ENCODE data around the gene CACNA2D3. TPM values are rescaled to one million over a fixed set of nuclear protein-coding genes. Genes with fewer than 3 reads are reported as not detected.

Gene CACNA2D3
- total RNA-seq, 1 donor from 2014 or later: 0.70 TPM

GRCh38 chr3:54891540-54891897 is 769.2 kb downstream of the CACNA2D3 start:
- Mint-ChIP-seq H3K27ac (ENCODE audit: unreplicated experiment) (peak overlapping the region; percentile 67), H3K9me3 (ENCODE audit: unreplicated experiment) (no peaks in the 10 kb centered on the region), H3K27me3 (ENCODE audit: low read depth, unreplicated experiment) (peaks cover 2% of the 10 kb centered on the region), H3K4me1 (ENCODE audit: low read depth, unreplicated experiment) (peaks cover 25% of the 10 kb centered on the region), H3K4me3 (ENCODE audit: unreplicated experiment) (peak overlapping the region; percentile 29), H3K36me3 (ENCODE audit: low read depth, unreplicated experiment) (no peaks in the 10 kb centered on the region)
- H3K4me2 ChIP-seq (ENCODE audit: low read length): peak overlapping the region; percentile 64
- no peaks in the 10 kb centered on the region for H4K20me1 ChIP-seq (ENCODE audit: insufficient read depth, low read length)
- DNase-seq (ENCODE audit: low read depth) (peak; percentile 95), FAIRE-seq (peak; percentile 89)
- H3K27me3 ChIP-seq (ENCODE audit: insufficient read depth, low read length): no peaks in the 10 kb centered on the region
- TF ChIP-seq EZH2 (IDR thresholded peaks at IDR 0.05; ENCODE audit: insufficient read depth, low read length) (no peak), CTCF (IDR thresholded peaks at IDR 0.05; ENCODE audit: insufficient read depth, low read depth, low read length) (peak; percentile 48)
- H3K9ac ChIP-seq (ENCODE audit: low read length): peak overlapping the region; percentile 44
- peak overlapping the region; percentile 67 for H3K27ac ChIP-seq (ENCODE audit: low read depth, low read length)
- no peak overlapping the region for H3K4me3 ChIP-seq (ENCODE audit: insufficient read depth, low read depth, low read length)
- no peaks in the 10 kb centered on the region for H3K9me3 ChIP-seq (ENCODE audit: insufficient read depth, low read depth, low read length)
- H3K36me3 ChIP-seq (ENCODE audit: insufficient read depth, low read length): no peaks in the 10 kb centered on the region
- peaks cover 21% of the 10 kb centered on the region for H3K4me1 ChIP-seq (ENCODE audit: insufficient read depth, low read length)
- no peaks in the 10 kb centered on the region for H3K79me2 ChIP-seq (ENCODE audit: insufficient read depth, low read length)
- peak overlapping the region; percentile 71 for H2AFZ ChIP-seq (ENCODE audit: low read depth, low read length)

GRCh38 chr3:54892168-54892567 is 769.8 kb downstream of the CACNA2D3 start:
- peak overlapping the region; percentile 64 for H3K4me2 ChIP-seq (ENCODE audit: low read length)
- FAIRE-seq (no peak), DNase-seq (ENCODE audit: low read depth) (no peak)
- no peaks in the 10 kb centered on the region for H3K9me3 ChIP-seq (ENCODE audit: insufficient read depth, low read depth, low read length)
- H3K79me2 ChIP-seq (ENCODE audit: insufficient read depth, low read length): no peaks in the 10 kb centered on the region
- Mint-ChIP-seq H3K27ac (ENCODE audit: unreplicated experiment) (no peak overlapping the region), H3K4me1 (ENCODE audit: low read depth, unreplicated experiment) (peaks cover 28% of the 10 kb centered on the region), H3K36me3 (ENCODE audit: low read depth, unreplicated experiment) (no peaks in the 10 kb centered on the region), H3K9me3 (ENCODE audit: unreplicated experiment) (no peaks in the 10 kb centered on the region), H3K27me3 (ENCODE audit: low read depth, unreplicated experiment) (peaks cover 2% of the 10 kb centered on the region), H3K4me3 (ENCODE audit: unreplicated experiment) (no peak overlapping the region)
- no peak overlapping the region for H3K4me3 ChIP-seq (ENCODE audit: insufficient read depth, low read depth, low read length)
- no peaks in the 10 kb centered on the region for H3K36me3 ChIP-seq (ENCODE audit: insufficient read depth, low read length)
- H3K27me3 ChIP-seq (ENCODE audit: insufficient read depth, low read length): no peaks in the 10 kb centered on the region
- H3K4me1 ChIP-seq (ENCODE audit: insufficient read depth, low read length): peaks cover 27% of the 10 kb centered on the region
- no peak for TF ChIP-seq EZH2 (IDR thresholded peaks at IDR 0.05; ENCODE audit: insufficient read depth, low read length)
- no peak for TF ChIP-seq CTCF (IDR thresholded peaks at IDR 0.05; ENCODE audit: insufficient read depth, low read depth, low read length)
- no peak overlapping the region for H2AFZ ChIP-seq (ENCODE audit: low read depth, low read length)
- peak overlapping the region; percentile 67 for H3K27ac ChIP-seq (ENCODE audit: low read depth, low read length)
- H3K9ac ChIP-seq (ENCODE audit: low read length): peak overlapping the region; percentile 36
- no peaks in the 10 kb centered on the region for H4K20me1 ChIP-seq (ENCODE audit: insufficient read depth, low read length)

GRCh38 chr3:54895613-54896012 is 773.3 kb downstream of the CACNA2D3 start:
- H3K9ac ChIP-seq (ENCODE audit: low read length): no peak overlapping the region
- no peaks in the 10 kb centered on the region for H3K9me3 ChIP-seq (ENCODE audit: insufficient read depth, low read depth, low read length)
- no peak overlapping the region for H3K27ac ChIP-seq (ENCODE audit: low read depth, low read length)
- Mint-ChIP-seq H3K4me3 (ENCODE audit: unreplicated experiment) (peak overlapping the region; percentile 7), H3K36me3 (ENCODE audit: low read depth, unreplicated experiment) (no peaks in the 10 kb centered on the region), H3K27me3 (ENCODE audit: low read depth, unreplicated experiment) (no peaks in the 10 kb centered on the region), H3K27ac (ENCODE audit: unreplicated experiment) (no peak overlapping the region), H3K4me1 (ENCODE audit: low read depth, unreplicated experiment) (peaks cover 26% of the 10 kb centered on the region), H3K9me3 (ENCODE audit: unreplicated experiment) (no peaks in the 10 kb centered on the region)
- H3K27me3 ChIP-seq (ENCODE audit: insufficient read depth, low read length): no peaks in the 10 kb centered on the region
- TF ChIP-seq CTCF (IDR thresholded peaks at IDR 0.05; ENCODE audit: insufficient read depth, low read depth, low read length): no peak
- FAIRE-seq (no peak), DNase-seq (ENCODE audit: low read depth) (no peak)
- peaks cover 34% of the 10 kb centered on the region for H3K4me1 ChIP-seq (ENCODE audit: insufficient read depth, low read length)
- H3K79me2 ChIP-seq (ENCODE audit: insufficient read depth, low read length): no peaks in the 10 kb centered on the region
- no peaks in the 10 kb centered on the region for H4K20me1 ChIP-seq (ENCODE audit: insufficient read depth, low read length)
- H3K36me3 ChIP-seq (ENCODE audit: insufficient read depth, low read length): no peaks in the 10 kb centered on the region
- no peak overlapping the region for H3K4me2 ChIP-seq (ENCODE audit: low read length)
- no peak overlapping the region for H2AFZ ChIP-seq (ENCODE audit: low read depth, low read length)
- no peak overlapping the region for H3K4me3 ChIP-seq (ENCODE audit: insufficient read depth, low read depth, low read length)
